GM13977 (cell line): ENCODE results near the gene ATP11A.

Experiments used
- DNase-seq: peaks from one replicate; pipeline ENCODE4 v3.0.0; 2012; ENCODE audit warnings: low spot score
- CTCF ChIP-seq: IDR thresholded peaks from 2 replicates; pipeline ENCODE4 v1.5.1; 2012; ENCODE audit warnings: mild to moderate bottlenecking, control low read depth; ENCODE audit not compliant: insufficient read depth; ENCODE audit errors: extremely low read depth, missing control alignments
- in situ Hi-C: fragments of 300-500 bp; cut with MboI; formaldehyde crosslinking; loops from one replicate; pipeline ENCODE4 v1.12.0; 2022; ENCODE audit warnings: low sequenced_read_pairs, low pct_unique_long_range_greater_than_20kb, mixed read lengths, inconsistent platforms; ENCODE audit not compliant: unreplicated experiment

Gene ATP11A

DNA sequence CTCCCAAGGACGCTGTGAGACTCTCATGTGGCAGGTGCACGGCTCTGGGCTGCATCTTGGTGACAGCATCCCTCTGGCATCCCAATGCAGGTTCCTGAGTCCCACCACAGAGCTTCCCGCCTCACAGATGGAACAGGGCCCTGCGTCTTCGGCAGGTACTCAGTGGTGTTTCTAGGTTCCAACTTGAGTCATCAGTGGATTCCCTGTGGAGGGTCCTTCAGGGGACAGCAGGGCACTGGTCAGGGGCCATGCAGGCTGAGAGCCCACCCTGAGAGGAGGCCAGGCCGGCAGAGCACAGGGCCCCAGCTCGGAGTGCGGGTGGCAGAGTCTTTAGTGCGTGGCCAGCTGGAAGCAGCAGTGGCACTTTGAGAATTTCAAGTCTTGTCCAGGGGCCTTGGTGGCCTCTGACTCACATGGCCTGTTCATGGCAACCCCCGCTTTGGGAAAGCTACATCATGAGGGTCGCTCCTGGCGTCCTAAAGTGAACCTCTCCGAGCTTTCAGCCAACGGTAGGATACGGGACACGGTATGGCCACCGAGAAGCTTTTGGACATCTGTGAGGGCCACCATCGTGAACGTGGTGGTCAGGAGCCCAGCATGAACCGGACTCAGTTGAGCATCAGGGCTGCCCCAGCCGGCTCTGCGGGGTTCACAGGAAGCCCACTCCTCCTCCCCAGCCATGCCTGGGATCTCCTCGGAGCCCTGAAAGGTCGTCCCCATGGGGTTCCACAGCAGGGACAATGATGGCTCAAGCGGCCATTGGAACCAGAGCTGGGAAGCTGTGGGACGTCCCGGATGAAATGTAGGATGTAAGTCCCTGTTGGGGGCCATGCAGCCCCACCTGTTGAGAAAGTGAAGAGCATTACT lies 207.1 kb downstream of the ATP11A start:
- DNase-seq: no peak
- TF ChIP-seq CTCF: no peak
- in situ Hi-C loops: no loop called here

DNA sequence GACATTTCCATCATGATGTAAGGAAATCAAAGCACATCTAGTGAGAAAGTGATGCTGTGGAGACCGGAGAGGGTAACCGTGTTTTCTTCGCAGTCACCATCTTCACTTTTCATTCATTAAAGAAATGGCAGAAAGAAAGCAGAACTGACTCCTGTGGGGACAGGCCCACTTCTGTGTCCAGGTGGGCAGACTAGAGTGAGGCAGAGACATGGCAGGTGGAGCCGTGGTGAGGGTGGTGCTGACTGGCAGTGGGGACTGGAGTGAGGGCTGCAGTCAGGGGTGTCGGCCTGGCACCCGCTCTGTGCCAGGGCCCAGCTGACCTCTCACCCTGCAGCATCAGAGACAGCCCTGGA lies 207.7 kb downstream of the ATP11A start:
- in situ Hi-C loops: no loop called here
- no peak for TF ChIP-seq CTCF
- DNase-seq: no peak

DNA sequence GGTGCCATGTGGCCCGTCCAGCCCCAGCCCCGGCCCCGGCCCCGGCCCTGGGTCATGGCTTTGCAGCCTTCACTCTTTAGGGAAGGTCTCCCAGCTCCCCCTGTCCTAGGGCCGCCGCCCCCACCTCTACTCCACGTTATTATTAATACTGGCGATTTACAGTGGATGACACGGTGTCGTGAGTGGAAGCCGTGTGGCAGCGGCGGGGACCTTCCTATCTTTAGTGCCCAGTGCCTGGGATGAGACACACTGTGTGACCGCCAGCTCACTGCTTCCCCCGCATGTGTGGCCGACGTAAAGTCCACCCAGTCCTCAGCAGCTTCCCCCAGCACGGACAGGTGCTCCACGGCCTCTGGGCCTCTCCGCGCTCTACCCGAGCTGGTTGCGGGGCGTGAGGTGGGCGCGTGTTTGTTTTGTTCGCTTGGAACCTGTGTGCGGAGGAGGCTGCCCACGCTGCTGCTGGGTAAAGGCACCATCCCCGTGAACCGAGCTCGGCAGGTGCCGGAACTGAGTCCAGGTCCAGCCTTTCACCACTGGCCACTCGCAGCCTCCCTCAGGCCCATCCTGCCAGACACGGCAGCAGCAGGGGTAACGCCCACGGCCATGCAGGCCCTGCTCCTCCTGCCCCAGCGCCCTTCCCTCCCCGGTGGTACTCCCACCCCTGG lies 208.2 kb downstream of the ATP11A start:
- TF ChIP-seq CTCF: no peak
- DNase-seq: no peak
- in situ Hi-C loops: no loop called here

- in situ Hi-C loops: no loop called here
- no peak for TF ChIP-seq CTCF
- no peak for DNase-seq
Measured at GRCh38 chr13:112898621-112899280, 208.9 kb downstream of the ATP11A start.

DNA sequence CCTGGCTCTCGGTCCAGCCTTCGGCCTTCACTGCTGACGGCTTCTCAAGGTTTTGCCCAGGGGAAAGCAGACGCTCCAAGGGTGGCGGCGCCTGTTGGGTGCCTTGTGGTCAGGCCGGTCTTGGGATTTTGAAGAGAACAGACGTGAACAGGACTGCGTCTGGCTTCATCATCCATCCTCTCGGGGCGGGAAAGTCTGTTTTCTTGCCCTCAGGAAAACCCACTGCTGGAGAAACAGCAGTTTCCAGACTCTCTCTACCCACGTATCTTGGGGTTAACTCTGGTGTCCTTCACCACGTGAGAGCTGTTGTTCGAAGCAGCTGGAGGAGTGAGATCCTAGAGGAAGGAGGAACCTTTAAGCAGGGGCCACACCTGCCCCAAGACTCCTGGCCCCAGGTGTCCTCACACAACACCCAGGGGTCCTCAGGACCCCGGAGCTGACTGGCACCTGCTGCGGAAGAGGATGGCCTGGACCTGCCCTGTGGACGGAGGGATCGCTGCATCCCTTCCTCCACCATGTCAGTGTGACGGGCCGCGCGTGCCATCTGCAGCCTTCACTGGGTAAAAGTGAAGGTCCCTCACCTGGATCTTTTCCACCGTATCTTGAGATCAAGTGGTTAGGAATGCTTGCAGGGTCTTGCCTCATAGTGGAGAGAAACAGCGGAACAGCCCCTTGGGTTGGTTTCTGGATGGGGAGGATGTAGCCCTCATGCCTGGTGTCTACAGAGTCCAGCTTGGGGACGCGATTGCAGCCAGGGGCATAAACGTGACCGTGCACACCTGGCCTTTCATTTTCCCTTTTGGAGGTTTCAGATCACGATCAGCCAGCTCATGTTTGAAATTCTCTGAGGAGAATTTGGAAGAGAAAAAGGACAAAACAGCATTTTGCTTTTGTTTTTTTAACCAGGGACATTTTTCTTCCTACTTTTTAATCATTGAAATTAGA lies 209.7 kb downstream of the ATP11A start:
- no peak for DNase-seq
- in situ Hi-C loops: no loop called here
- no peak for TF ChIP-seq CTCF

DNA sequence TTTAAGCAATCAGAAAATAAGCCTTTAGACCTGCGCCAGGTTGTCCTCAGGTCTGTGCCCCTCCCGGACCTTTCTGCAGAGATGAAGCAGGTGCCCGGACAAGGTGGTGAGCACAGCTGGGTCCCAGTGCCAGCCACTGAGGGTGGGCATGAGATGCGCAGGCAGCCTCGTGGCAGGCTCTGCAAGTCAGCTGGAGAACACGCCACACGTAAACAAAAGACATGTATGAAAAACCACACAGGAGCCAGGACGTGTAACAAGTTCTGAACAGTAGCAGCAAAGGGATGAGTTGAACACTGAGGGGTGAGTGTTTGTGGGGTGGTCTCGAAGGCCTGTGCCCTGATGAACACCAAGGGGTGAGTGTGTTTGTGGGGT lies 210.4 kb downstream of the ATP11A start:
- no peak for DNase-seq
- in situ Hi-C loops: no loop called here
- TF ChIP-seq CTCF: no peak
